ENCODE measurements around the gene UBE2D2.

The UBE2D2 gene

DNA sequence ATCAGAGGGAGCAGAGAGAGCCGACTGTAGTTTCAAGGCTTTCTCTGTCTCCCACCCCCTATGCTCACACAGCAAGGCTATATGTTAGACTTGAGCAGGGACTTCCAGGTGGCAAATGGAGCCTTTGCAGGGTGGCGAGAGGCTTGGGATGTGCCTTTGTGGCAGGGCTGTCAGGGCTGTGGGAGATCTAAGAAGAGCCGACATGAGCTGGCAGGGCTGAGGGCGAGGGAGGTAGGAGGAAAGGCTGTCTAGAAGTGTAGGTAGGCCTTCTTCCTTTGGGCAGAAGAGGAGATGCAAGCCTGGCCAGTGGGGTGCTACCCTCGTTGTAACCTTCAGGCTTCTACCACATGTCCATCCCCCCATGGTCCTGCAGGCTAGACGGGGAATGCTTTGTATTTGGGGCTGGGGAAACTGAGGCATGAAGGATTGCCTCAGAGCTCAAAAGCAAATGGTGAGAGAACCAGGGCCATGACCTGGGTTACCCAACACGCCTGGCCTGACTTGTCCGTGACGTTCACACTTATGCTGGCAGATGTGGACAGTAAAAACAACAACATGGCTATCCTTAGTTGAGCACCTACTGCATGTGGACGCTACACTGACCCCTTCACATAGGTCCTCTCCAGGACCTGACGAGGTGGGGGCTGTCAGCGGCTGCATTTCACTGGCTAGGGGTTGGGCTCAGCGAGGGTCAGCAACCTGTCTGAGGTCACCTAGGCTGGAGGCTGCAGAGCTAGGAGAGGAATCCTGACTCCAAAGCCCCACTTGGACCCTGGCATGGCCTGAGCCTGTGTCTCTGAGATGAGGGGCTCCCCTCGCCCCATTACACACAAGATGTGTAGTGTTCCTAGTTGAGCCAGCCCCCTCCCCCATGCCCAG is 102.3 kb downstream of the UBE2D2 start:
- no peak for DNase-seq

DNA sequence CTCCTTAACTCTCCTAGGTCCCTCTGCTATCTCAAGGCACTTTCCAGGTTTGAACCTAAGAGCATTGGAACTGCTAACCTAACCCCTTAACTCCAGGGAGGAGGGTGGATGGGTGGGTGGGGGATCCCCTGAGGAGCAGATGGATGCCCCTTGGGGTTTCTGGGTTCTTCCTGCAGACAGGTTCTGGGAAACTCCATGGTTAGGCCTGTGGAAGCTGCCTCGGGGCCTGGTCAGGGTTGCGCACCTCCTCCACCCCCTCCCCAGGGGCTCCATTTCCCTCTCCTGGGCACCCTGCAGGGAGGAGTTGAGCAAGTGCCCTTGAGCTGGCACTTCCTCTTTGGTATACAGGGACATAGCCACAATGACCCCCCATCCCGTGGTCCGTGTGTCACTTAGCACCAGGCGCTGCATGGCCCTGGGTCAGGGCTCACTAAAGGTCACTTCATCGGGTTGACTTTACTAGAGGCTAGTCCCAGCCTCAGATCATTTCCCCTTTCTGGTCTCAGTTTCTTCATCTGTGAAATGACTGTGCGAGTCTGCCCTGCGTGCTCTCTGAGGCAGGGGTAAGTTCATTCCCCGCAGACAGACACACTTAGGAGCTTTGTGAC is 103.1 kb downstream of the UBE2D2 start:
- DNase-seq = no peak

DNA sequence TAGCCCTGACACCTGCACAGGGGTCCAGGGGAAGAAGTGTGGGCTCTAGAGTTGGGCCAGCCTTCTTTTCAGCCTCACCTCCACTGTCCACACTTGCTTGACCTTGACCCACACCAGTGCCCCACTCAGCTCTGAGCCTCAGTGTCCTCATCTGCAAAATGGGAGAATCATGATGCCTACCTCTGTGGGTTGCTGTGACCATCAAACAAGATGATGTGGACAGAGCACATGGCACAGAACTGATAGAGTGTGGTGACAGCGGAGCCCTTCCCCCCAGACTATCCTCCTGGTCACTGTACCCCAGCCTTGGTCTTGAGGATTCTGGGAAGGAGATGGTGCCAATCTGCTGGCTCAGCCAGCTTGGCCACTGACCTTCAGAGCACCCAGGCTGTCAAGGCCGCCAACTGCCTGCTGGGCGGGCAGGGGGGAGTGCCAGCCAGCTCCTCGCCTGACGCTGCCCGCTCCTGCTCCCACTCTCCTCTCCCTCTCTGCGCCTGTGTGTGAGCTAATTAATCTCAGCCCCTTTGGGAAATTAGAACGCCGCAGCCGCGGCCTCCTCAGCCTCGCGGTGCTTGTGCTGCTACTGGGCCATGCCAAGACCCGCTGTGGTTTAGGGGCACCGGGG is 103.7 kb downstream of the UBE2D2 start:
- no peak for DNase-seq

DNA sequence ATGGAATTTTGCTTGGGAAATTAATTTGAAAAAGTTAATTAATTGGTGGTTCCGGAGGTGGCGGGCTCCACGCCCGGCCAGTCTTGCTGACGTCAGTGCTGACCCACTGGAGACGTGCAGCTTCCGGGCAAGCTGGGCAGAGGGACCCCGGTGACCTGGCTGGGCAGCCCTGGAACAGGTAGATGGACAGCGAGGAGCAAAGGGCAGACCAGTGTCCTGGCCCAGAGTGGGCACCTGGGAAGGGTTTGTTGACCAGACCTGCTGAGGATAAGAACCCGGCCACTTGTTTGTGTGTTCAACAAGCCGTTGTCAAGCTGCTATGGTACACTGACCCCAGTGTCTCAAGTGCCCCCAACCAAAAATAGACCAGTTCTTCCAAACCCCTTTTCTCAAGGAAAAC is 104.5 kb downstream of the UBE2D2 start:
- no peak for DNase-seq

DNA sequence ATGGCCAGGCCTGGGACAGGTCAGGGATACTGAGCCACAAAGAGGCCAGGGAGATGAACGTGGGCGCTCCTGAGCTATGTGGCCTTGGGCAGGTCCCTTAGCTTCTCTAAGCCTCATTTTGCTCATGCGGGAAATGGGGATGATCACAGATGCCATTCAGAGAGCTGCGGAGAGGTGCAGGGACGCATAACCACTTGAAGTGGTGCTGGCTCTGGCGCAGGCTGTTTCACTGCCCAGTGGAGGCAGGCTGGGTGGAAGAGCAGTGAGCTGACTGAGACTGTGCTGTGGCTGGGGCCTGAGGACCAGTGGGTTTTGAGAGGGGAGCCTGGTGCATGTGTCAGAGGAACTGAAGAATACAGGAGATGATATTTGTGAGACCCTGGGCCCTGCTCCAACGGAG is 105.4 kb downstream of the UBE2D2 start:
- no peak for DNase-seq

DNA sequence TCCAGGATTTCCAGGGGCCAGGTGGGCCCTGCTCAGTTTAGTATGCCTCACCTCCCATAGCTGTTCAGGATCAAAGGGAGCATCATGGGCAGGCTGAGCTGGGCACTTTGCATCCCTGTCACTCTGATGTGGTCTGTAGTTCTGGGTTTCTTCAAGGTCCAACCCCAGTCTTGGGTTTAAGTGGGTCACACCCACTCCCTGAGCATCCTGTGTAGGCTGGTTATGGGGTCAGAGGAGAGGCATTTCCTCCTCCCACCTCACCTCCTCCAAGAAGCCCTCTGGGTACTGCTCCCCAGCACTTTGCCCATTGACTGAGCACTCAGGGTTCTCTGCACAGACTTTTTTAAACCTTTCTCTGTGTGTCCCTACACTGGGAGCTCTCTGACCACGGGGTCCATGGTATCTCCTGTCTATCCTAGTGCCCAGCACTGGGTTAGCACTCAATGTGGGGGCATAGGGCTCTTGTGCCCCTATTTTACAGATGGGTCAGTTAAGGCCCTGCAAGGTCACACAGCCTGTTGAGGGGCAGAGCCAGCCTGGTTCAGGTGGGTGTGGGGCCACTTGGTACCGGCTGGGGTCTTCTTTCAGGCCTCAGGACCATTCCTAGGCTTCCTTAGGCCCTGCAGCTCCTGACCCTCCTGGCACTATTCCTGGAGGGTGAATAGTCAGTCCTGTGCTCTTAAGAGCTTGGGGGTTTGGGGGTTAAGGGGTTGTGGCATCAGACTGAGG is 106.0 kb downstream of the UBE2D2 start:
- no peak for DNase-seq

DNA sequence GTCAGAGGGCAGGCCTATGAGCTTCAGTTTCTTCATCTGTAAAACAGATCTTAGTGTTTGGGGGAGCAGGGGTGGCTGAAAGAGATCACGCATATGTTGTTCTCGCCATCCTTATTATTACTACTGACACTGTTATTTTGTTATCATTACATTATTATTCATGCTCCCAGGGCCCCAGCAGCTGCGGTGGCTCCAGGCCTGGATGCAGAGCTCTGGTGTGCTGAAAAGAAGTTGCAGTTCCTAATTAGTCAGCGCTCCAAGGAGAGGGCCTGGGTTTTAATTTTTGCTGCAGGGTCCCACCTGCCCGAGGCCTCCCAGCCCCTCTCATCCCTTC is 106.6 kb downstream of the UBE2D2 start:
- no peak for DNase-seq

DNA sequence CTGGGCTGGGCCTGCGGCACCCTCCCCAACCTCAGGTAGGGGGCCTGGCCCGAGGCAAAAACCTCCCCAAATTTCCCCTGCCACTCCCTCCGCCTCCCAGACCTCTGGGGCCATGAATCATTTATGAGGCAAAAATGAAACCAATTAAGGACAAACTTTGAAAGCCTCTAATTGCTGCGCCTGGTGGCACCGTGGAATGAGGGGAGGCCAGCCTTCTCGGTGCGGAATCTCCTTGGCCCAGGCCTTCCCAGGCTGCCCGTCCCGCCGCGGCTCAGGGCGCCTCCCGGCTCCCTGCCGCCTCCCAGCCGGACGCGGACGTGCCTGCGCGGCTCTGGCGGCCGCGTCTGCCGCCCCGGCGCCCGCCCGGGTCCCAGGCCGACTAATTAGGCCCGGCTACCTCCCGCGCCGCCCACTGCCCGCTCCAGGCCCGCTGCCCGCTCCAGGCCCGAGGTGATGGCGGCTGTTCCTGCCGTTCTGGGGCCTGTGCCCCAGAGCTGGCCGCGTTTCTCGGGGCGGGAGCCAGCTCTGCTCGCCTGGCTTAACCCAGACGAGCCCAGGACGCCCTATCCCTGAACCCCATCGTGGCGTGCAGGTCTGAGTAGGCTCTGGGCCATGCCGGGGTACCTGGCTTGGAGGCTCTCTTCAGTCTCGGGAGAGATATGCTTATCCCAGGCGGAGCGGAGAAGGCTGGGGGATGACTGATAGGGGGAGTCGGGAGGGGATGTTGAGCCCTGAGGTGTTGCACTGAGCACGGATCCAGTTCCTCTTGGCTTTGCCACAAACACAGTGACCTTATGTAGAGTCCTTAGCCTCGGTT is 107.1 kb downstream of the UBE2D2 start:
- no peak for DNase-seq

DNA sequence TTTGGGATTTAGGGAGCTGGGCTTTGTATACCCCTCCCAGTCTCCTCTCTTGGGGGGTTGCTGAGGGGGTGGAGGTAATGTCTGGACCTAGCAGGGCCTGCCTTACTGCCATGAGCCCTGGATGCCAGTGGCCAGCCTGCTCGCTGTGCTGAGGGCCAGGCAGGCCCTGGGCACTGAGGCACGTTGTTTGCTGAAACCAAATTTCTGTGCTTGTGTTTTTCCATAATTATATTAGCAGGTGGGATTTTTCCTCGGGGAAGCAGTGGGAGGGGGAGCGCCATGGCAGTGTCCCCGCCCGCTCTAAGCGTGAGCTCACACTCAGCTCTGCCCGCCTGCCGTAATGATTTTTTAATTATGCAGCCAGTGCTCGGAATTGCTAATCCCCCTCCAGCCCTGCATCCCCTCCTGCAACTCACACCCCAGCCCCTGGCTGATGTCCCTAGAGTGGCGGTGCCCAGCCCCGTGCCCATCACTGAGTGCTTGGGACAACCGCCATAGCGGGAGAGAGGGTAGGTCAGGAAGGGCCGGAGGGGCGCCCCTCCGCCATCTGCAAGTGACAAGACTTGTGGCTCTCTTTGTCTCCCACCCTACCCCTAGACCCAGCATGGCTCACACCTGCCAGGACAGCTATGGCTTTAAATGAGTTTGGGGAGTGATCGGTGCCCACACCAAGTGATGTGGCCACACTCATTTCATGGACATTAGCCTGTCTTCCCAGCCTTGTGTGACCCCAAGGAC is 108.0 kb downstream of the UBE2D2 start:
- no peak for DNase-seq

DNA sequence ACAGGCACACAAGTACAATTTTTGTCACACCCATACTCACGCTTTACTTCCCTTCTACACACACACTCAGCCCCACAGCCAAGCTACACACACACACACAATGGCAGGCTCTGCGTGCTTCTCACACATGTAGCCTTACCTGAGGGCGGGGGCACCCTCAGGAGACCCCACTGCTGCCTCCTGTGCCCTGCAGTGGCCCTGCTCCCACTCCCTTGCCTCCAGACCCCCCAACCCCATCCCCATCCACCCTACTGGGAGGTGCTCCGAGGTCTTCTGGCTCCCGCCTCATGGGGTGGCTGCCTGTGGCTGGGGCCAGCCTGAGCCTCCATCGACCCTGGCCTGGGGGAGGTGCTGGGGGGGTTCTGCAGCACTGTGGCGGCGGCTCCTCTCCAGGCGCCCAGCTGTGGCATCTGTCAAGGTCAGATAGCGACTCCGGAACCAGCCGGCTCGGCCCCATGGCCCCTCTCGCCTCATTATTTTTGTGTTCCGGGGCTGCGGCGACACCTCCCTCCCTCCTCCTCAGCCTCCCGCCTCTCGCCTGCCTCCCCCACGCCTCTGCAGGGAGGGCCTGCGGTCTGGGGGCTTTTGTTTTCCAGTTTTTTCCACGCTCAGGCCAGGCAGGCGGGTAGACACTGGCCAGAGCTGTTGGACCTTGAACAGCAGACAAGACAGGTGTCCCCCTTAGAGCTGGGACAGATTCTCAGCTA is 108.7 kb downstream of the UBE2D2 start:
- DNase-seq = no peak

DNA sequence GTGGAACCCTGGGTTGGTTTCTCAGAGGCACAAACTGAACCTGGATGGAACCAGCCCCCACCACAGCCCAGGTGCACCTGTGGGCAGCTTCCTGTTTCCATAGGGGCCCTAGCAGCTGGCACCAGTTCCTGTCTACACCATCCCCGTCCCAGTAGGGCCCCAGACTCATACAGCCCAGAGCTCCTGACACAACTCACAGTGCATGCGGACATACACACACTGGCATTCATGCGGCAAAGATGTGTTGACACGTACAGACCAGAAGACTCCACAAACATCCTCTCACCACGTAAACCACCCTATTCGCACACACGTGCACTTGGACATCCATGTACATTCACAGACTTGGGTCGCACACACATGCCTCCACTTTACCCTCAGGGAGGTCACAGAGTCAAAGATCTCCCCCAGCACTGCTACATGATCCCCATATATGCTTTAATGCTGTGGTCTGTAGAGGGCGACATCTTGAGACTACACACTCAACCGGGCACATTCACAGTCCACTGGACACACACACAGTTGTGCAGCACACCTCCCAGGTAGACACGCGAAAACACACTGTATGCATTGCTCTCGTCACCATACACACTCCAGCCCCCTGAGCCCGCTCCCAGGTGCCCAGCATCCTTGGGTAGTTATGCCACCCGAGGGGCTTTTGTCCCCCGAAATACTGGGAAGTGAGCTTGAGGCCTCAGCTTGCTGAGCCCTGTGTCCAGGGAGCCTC is 109.4 kb downstream of the UBE2D2 start:
- DNase-seq = no peak

DNA sequence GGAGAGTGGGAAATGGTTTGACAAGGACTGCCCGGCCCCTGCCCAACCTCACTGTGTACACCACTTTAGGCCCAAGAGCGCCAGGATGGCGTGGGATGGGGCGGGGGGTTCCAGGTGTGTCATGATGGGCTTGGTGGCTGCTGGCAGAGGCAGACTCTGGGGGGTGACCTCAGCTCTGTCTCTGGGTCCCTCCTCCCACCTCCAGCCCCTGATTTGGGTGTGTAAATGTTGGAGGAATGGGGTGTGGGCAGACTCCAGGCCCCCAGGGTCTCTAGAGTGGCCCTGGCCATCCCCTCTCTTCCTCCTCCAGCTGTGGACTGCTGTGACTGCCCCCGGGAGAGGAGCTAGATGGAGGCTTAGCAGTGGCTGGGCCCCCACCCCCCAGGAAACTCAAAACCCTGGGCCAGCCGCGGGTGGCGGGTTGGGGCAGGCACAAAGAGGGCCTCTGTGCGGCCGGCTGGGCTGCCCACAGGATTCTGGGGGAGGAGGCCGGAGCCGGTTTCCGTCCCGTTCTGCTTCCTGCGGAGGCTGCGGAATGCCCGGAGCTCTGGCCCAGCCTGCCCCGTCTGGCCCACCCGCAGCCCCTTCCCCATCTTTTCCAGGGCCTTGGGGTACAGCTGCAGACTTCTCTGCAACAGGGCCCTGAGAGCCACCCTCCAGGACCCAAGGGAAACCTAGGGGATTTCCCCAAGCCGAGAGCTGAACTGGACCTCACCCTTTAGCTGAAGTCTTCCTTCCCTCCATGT is 110.1 kb downstream of the UBE2D2 start:
- DNase-seq = no peak

DNA sequence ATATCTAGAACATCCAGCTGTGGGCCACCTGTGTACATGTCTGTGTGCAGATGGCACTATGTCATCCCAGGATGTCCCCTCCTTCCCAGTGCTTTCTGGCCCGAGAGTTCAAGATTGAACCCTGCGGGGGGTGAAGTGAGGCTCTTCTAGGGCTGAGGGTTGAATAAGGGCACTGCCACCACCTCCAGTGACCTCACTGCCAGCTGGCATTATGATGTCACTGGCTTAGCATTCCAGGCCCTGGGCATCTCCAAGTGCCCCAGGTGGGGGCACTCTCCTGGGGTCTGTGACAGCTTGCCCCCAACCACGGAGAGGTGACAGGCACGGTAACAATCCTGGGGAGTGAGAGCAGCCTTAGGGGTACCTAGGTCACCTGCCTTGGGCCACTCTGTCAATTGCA is 114.1 kb downstream of the UBE2D2 start:
- no peak for DNase-seq

DNA sequence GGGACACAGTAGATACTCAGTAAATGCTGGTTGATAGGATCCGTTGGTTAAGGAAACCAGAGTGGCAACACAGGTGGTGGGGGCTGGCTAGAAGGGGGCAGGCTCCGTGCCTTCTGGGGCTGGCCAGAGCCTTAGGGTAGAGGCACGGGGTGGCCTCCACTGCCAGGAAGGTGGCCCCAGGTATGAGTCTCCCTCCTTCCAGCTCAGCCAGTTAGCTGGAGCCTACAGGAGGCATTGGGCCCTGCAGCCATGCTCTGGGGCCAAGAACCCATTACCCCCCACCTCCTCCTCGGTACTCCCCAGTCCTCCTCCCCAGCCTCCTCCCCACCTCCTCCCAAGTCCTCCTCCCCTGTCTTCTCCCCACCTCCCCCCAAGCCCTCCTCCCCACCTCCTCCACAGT is 114.7 kb downstream of the UBE2D2 start:
- DNase-seq = no peak

DNA sequence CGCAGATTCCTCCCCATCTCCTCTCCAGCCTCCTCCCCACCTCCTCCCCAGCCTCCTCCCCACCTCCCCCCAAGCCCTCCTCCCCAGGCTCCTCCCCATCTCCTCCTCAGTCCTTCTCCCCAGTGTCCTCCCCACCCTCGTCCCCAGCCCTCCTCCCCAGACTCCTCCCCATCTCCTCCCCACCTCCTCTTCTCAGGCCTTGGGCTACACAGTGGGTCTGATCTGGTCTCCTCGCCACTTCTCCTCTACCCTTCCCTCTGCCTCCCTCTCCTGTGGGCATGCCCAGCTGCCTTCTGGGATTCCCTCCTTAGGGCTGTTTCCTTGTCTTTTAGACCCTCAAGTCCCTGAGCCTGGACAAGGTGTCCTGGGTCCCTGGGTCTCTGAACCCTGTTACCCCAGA is 115.3 kb downstream of the UBE2D2 start:
- no peak for DNase-seq

DNA sequence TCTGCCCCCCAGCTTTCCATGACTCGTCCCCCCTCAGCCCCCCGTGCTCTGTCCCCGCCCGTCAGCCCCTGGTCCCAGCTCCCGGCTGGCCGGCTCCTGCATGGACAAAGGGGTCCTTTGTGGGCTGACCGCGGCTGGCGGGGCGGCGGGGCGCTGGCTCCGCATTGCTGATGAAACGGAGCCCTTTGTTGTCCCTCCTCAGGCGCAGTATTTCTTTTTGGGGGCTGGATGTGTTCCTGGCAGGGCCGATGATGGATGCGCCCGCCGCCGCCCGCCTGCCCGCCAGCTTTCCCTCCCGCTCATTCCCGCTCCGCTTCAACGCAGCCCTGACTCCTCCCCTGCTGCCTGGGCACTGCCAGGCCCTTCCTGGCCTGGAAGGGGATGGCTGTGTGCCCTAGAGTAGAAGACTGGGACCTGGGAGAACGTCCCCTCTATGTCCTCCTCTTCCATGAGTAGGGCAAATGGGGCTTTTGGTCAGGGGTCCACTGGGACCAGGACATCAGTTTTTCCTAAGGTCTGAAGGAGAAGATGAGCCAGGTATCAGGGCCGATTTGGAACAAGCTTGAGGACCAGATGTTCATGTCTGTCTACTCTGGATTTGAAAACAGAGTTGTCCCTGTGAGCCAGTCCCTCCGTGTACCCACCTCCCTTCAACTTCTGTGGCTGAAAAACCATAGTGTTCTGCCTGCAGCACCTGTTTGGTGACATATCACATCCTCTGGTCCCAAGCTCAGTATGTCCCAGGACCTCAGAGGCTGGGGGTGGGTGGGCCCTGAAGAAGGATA is 116.0 kb downstream of the UBE2D2 start:
- no peak for DNase-seq

Data from NCI-H2227 treated with DMSO at 0.1 percent for 48 hours (cell line).